Measurements from ENCODE around the gene MEI1. TPM values are rescaled to one million over a fixed set of nuclear protein-coding genes. Genes with fewer than 3 reads are reported as not detected.

The MEI1 gene
- total and polyA plus RNA-seq, 2 donors (not counting 1 experiment from before 2014, with no cell fraction given) = 50.1 to 64.8 TPM

DNA sequence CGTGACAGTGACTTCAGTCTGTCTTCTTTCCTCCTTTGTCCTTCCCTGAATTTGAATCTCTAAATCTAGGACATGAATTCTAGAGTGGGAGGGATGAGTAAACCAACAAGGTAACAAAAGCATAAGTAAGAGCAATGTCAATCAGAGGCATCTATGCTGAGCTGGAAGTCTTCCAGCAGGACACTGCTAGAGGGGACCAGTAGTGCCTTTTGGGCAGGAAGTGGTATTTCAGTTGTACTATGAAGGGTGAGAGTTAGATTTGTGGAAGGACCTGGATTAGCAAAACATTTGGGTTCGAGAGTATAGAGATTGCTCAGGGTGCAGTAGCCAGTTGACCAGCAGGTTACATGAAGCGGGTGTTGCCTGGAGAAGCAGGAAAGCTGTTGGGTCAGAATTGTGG, 40.3 kb downstream of the MEI1 start:
- POLR2A ChIA-PET = no interaction called here
- Histone ChIP-seq H3K4me2 (replicated peaks; ENCODE audit: low read depth, low read length, poor library complexity, severe bottlenecking) (no peak overlapping the region), H3K9ac (ENCODE audit: low read length) (no peak overlapping the region), H3K27me3 (replicated peaks in 1 of 4; ENCODE audit: control extremely low read depth in 1 of 4, control insufficient read depth in 3 of 4, insufficient read depth in 4 of 4, low read length in 3 of 4) (no peaks in the 10 kb centered on the region), H3K4me3 (ENCODE audit: control extremely low read depth in 1 of 5, extremely low read depth in 1 of 5, insufficient read depth in 1 of 5, low read depth in 2 of 5, low read length in 4 of 5) (no peak overlapping the region), H3K27ac (ENCODE audit: low read length in 2 of 2) (no peak overlapping the region), H3K9me3 (ENCODE audit: control extremely low read depth in 1 of 3, control insufficient read depth in 2 of 3, insufficient read depth in 1 of 3, low read length in 2 of 3) (no peaks in the 10 kb centered on the region), H3K36me3 (replicated peaks in 1 of 2; ENCODE audit: control extremely low read depth in 1 of 2, control insufficient read depth in 1 of 2, extremely low read depth in 1 of 2, insufficient read depth in 2 of 2, low read length in 1 of 2) (no peaks in the 10 kb centered on the region), H2AFZ (ENCODE audit: insufficient read depth, low read depth, low read length, poor library complexity, severe bottlenecking) (no peak overlapping the region), H3K4me1 (ENCODE audit: control insufficient read depth in 2 of 2, insufficient read depth in 2 of 2, low read length in 2 of 2) (no peaks in the 10 kb centered on the region), H4K20me1 (ENCODE audit: control insufficient read depth, insufficient read depth, low read length, poor library complexity, severe bottlenecking) (no peaks in the 10 kb centered on the region), H3K79me2 (ENCODE audit: control insufficient read depth, insufficient read depth, low read length) (no peaks in the 10 kb centered on the region)
- DNase-seq = no peak
- no peak for TF ChIP-seq EZH2 (IDR thresholded peaks at IDR 0.05; ENCODE audit: borderline replicate concordance, insufficient read depth, low read depth, low read length, poor library complexity, severe bottlenecking)
- TF ChIP-seq CTCF (IDR thresholded peaks at IDR 0.05) = no peak
- no peak for ATAC-seq (ENCODE audit: low read depth)
- Mint-ChIP-seq H3K27me3 (no peaks in the 10 kb centered on the region), H3K4me3 (no peak overlapping the region), H3K4me1 (peaks cover 2% of the 10 kb centered on the region), H3K9me3 (ENCODE audit: insufficient read depth) (no peaks in the 10 kb centered on the region), H3K27ac (peak overlapping the region; percentile 6)
- CTCF ChIA-PET = interaction anchor here (1.3 kb wide), 1 partner anchor 20 kb away, joined by 3 read pairs; no protein-coding TSS in a partner anchor
- intact Hi-C loops (cut with micrococcal nuclease) = no loop called here
- 86% methylated on average over 2 of the region's 3 CpGs for WGBS (ENCODE audit: insufficient coverage)

DNA sequence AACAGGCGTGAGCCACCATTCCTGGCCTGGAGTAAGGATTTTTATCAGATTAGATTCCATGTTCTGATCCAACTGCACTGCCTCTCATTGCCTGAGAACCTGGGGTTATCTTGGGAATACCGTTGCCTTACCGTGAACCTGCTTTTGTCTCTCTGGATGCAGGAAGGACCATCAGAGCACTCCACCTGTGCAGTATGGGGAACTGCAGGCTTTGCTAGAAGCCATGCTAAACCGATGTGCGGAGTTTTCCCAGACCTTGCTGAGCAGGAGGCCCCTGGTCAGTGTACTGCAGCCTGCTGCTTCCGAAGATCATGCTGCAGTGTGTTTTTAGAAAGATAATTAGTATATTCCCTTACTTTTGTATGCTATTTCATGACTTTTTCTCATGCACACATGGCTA, 43.6 kb downstream of the MEI1 start:
- Histone ChIP-seq H2AFZ (ENCODE audit: insufficient read depth, low read depth, low read length, poor library complexity, severe bottlenecking) (no peak overlapping the region), H3K79me2 (ENCODE audit: control insufficient read depth, insufficient read depth, low read length) (no peaks in the 10 kb centered on the region), H3K36me3 (replicated peaks in 1 of 2; ENCODE audit: control extremely low read depth in 1 of 2, control insufficient read depth in 1 of 2, extremely low read depth in 1 of 2, insufficient read depth in 2 of 2, low read length in 1 of 2) (no peaks in the 10 kb centered on the region), H3K4me1 (ENCODE audit: control insufficient read depth in 2 of 2, insufficient read depth in 2 of 2, low read length in 2 of 2) (peaks cover 27 to 28% of the 10 kb centered on the region in 2 donors), H3K4me3 (ENCODE audit: control extremely low read depth in 1 of 5, extremely low read depth in 1 of 5, insufficient read depth in 1 of 5, low read depth in 2 of 5, low read length in 4 of 5) (no peak overlapping the region), H3K9ac (ENCODE audit: low read length) (no peak overlapping the region), H3K4me2 (replicated peaks; ENCODE audit: low read depth, low read length, poor library complexity, severe bottlenecking) (no peak overlapping the region), H3K27me3 (replicated peaks in 1 of 4; ENCODE audit: control extremely low read depth in 1 of 4, control insufficient read depth in 3 of 4, insufficient read depth in 4 of 4, low read length in 3 of 4) (no peaks in the 10 kb centered on the region), H4K20me1 (ENCODE audit: control insufficient read depth, insufficient read depth, low read length, poor library complexity, severe bottlenecking) (no peaks in the 10 kb centered on the region), H3K27ac (ENCODE audit: low read length in 2 of 2) (no peak overlapping the region), H3K9me3 (ENCODE audit: control extremely low read depth in 1 of 3, control insufficient read depth in 2 of 3, insufficient read depth in 1 of 3, low read length in 2 of 3) (no peaks in the 10 kb centered on the region)
- Mint-ChIP-seq H3K27ac (no peak overlapping the region), H3K27me3 (no peaks in the 10 kb centered on the region), H3K9me3 (ENCODE audit: insufficient read depth) (no peaks in the 10 kb centered on the region), H3K4me1 (peaks cover 30% of the 10 kb centered on the region), H3K4me3 (no peak overlapping the region)
- WGBS (ENCODE audit: insufficient coverage) = 76% methylated on average over 5 of the region's 6 CpGs
- no peak for DNase-seq
- CTCF ChIA-PET = interaction anchor here (0.6 kb wide), 1 partner anchor 58 kb away, joined by 3 read pairs; no protein-coding TSS in a partner anchor
- TF ChIP-seq CTCF (IDR thresholded peaks at IDR 0.05) (no peak), EZH2 (IDR thresholded peaks at IDR 0.05; ENCODE audit: borderline replicate concordance, insufficient read depth, low read depth, low read length, poor library complexity, severe bottlenecking) (no peak)
- no peak for ATAC-seq (ENCODE audit: low read depth)
- intact Hi-C loops (cut with micrococcal nuclease) = no loop called here
- POLR2A ChIA-PET = no interaction called here

All from B cell (primary cell).